GM21515 (cell line): ENCODE measurements around the gene OAS3.

Source experiments
- ATAC-seq: cut with Tn5 transposase; IDR thresholded peaks from one replicate; pipeline ENCODE4 v1.9.1; 2021; ENCODE audit not compliant: unreplicated experiment

The OAS3 gene

DNA sequence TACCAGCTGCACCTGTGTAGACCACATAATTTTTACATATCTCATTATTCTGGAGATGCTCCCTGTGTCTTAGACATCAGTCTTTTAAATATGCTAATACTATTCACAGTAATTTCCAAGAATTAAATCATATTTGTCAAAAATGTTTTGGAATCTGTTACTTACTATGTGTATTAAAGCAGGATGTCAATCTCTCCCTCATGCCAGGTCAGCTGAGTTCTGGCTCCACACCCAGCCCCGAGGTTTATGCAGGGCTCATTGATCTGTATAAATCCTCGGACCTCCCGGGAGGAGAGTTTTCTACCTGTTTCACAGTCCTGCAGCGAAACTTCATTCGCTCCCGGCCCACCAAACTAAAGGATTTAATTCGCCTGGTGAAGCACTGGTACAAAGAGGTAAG is 67.9 kb downstream of the OAS3 start:
- ATAC-seq, result no peak

- ATAC-seq, result no peak
These were observed 68.4 kb downstream of the OAS3 start for GRCh38 chr12:113006641-113007040.

- no peak for ATAC-seq
These were observed 68.9 kb downstream of the OAS3 start for GRCh38 chr12:113007166-113007565.

GRCh38 chr12:113010701-113011100 is 72.4 kb downstream of the OAS3 start:
- ATAC-seq, result no peak

DNA sequence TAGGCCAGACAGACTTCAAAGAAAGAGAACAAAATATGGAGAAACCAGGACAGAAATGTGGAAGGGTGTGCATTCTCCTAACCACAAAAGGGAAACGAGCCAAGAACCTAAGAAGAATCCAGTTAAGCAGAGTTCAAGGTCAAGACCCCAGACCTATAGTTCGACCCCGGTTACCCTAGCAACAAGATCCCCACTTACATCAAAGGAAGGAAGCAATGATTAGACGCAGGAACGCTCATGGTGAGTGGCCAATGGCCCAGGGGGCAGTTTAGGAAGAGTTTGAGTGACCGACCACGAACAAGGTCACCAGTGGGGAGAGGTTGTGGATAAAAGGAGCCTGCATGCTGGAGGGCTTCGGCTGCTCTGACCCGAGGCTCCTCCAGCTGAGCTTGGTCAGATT is 76.3 kb downstream of the OAS3 start:
- no peak for ATAC-seq

DNA sequence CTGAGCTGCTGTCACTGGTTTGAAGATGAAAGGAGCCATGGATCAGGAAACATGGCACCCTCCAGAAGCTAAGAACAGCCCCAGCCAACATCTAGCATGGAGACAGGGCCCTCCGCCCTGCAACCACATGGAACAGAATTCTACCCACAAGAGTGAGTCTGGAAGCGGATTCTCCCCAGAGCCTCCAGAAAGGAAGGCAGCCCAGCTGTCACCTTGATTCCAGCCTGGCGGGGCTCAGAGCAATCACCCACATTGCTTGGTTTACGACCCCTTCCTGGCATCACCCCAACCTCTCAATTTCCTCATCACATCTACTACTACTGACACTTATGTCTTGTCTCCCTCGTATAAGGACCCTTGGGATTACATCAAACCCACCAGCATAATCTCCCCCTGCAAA is 78.5 kb downstream of the OAS3 start:
- no peak for ATAC-seq

DNA sequence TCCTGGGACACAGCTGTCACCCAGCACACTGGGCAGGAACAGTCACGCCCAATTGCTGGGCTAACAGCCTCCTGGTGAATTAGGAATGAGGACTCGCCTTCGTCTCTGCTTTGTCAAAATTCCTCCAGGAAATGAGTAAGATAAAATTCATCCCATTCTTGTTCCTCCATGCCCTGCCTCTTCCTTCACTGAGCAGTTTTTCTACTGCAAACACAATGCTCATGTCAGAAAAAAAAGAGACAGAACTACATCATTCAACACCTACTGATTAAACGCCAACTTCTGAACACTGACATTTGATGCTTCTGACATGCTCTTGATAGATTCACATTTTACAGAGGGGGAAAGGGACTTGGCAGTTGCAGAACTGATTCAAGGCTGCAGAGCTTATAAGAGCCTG is 80.8 kb downstream of the OAS3 start:
- ATAC-seq, result no peak

GRCh38 chr12:113021500-113021899 is 83.2 kb downstream of the OAS3 start:
- ATAC-seq, result no peak
